ENCODE measurements around the gene POGK. TPM values are rescaled to one million over a fixed set of nuclear protein-coding genes. Genes with fewer than 3 reads are reported as not detected.

Gene POGK
- total RNA-seq, 5 donors from 2014 or later (not counting 1 experiment from before 2014, with no cell fraction given) = 26.2 to 45.9 (median 43.2) TPM

DNA sequence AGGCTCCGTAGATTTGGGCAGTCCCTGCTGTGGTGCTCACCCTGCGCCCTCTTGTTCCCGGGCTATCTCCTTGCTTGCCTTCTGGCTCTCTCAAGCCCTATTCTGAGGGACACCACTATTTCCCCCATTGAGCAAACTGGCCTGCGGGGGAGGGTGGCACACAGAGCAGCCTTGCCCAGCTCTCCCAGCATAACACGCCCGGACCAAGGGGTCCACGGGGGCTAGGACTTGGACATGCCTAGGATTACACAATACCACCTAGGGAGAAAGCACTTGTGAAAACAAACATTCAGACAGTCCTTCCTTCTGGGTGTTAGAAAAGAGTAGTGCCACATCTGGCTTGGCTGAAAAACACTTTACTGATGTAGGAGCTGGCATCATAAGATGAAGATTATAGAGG lies 29.4 kb downstream of the POGK start:
- WGBS (ENCODE audit: insufficient coverage) = 100% methylated on average over 1 of the region's 7 CpGs
- peaks cover 37% of the 10 kb centered on the region for H3K36me3 Mint-ChIP-seq
- ChIA-PET POLR2A (no interaction called here), CTCF (no interaction called here)
- DNase-seq (no peak), ATAC-seq (replicated peaks in 1 of 4) (no peak)
- H3K36me3 ChIP-seq (ENCODE audit: control insufficient read depth in 2 of 2, extremely low read depth in 1 of 2, insufficient read depth in 1 of 2, low read length in 1 of 2) = peaks cover 5 to 21% of the 10 kb centered on the region in 2 donors
- no peaks in the 10 kb centered on the region for H3K4me1 ChIP-seq (ENCODE audit: control insufficient read depth in 1 of 2, extremely low read depth in 1 of 2, insufficient read depth in 2 of 2, low read length in 2 of 2)
- no peak overlapping the region for H3K4me3 ChIP-seq (ENCODE audit: control insufficient read depth in 1 of 2, extremely low read depth in 1 of 2, low read length in 1 of 2)
- H3K27me3 ChIP-seq (replicated peaks in 1 of 2; ENCODE audit: control insufficient read depth in 2 of 2, extremely low read depth in 1 of 2, insufficient read depth in 2 of 2, low read length in 1 of 2) = no peaks in the 10 kb centered on the region
- H3K27ac Mint-ChIP-seq = peak overlapping the region in 1 of 2 donors; percentile 31
- no peak overlapping the region for H3K27ac ChIP-seq (ENCODE audit: low read length)
- H3K9me3 Mint-ChIP-seq = no peaks in the 10 kb centered on the region
- no peaks in the 10 kb centered on the region for H3K27me3 Mint-ChIP-seq
- H3K9me3 ChIP-seq = no peaks in the 10 kb centered on the region
- peaks cover 40 to 47% (median 41%) of the 10 kb centered on the region in 3 donors for H3K4me1 Mint-ChIP-seq
- no peak overlapping the region for H3K4me3 Mint-ChIP-seq

DNA sequence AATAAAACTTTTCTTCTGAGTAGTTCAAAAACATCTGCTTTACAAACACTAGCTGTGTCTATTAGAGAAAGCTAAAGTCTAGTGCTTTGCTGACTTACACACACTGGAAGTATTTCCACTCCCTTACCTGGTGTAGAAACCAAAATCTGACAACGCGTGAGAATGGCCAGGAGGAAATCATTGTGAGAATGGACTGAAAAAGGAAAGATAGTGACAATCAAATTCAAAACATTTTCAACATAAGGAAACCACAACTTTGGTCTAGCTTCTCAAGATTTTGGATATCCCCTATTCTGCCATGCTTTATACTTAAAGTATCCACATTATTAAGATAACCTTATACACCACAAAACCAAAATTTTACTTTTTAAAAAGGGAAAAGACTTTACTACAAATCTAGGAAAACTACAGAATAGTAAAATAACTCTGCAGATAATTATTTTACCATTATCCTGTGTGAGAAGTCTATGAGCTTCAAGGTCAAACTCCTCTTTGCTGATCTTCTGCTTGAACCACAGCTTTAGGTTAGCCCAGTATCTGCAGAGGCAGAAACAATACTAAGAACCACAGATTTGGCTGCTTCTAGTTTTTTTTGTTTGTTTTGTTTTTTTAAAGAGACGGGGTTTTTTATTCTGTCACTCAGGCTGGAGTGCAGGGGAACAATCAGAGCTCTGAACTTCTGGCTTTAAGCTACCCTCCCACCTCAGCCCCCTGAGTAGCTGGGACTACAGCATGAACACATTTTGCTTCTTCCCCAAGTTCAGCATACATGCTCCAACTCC lies 30.2 kb downstream of the POGK start:
- ATAC-seq (replicated peaks in 1 of 4) (no peak), DNase-seq (no peak)
- no peak overlapping the region for H3K27ac ChIP-seq (ENCODE audit: low read length)
- H3K36me3 ChIP-seq (ENCODE audit: control insufficient read depth in 2 of 2, extremely low read depth in 1 of 2, insufficient read depth in 1 of 2, low read length in 1 of 2) = peaks cover 5 to 13% of the 10 kb centered on the region in 2 donors
- ChIA-PET CTCF (interaction anchor here in 1 of 2 donors (0.6 kb wide), 1 partner anchor 930 kb away, joined by 3 read pairs; no protein-coding TSS in a partner anchor), POLR2A (no interaction called here)
- H3K9me3 ChIP-seq = no peaks in the 10 kb centered on the region
- H3K4me1 Mint-ChIP-seq = peaks cover 42 to 51% (median 46%) of the 10 kb centered on the region in 3 donors
- H3K27me3 ChIP-seq (replicated peaks in 1 of 2; ENCODE audit: control insufficient read depth in 2 of 2, extremely low read depth in 1 of 2, insufficient read depth in 2 of 2, low read length in 1 of 2) = no peaks in the 10 kb centered on the region
- H3K4me3 Mint-ChIP-seq = no peak overlapping the region
- peak overlapping the region; percentile 22 to 39 for H3K27ac Mint-ChIP-seq
- H3K4me1 ChIP-seq (ENCODE audit: control insufficient read depth in 1 of 2, extremely low read depth in 1 of 2, insufficient read depth in 2 of 2, low read length in 2 of 2) = peaks cover 1 to 8% of the 10 kb centered on the region in 2 experiments
- no peaks in the 10 kb centered on the region for H3K27me3 Mint-ChIP-seq
- H3K4me3 ChIP-seq (ENCODE audit: control insufficient read depth in 1 of 2, extremely low read depth in 1 of 2, low read length in 1 of 2) = no peak overlapping the region
- peaks cover 32% of the 10 kb centered on the region for H3K36me3 Mint-ChIP-seq
- WGBS (ENCODE audit: insufficient coverage) = no CpG with 5 or more reads among the region's 3 CpGs
- no peaks in the 10 kb centered on the region for H3K9me3 Mint-ChIP-seq

DNA sequence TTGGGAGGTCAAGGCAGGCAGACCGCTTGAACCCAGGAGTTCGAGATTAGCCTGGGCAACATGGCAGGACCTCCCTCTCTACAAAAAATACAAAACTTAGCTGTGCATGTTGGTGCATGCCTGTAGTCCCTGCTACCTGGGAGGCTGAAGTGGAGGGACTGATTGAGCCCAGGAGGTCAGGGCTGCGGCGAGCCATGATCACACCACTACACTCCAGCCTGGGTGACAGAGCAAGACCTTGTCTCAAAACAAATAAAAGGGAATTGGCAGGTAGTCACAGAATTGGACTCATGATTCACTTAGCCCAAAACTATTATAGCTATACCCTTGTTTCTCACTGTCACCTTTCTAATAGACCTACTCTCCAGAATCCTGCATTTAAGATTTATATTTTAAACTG lies 31.3 kb downstream of the POGK start:
- H3K9me3 ChIP-seq = no peaks in the 10 kb centered on the region
- Mint-ChIP-seq H3K9me3 (no peaks in the 10 kb centered on the region), H3K4me1 (peaks cover 52 to 60% (median 57%) of the 10 kb centered on the region in 3 donors), H3K4me3 (no peak overlapping the region), H3K36me3 (peaks cover 25% of the 10 kb centered on the region), H3K27ac (no peak overlapping the region), H3K27me3 (no peaks in the 10 kb centered on the region)
- POLR2A ChIA-PET = no interaction called here
- no peak overlapping the region for H3K27ac ChIP-seq (ENCODE audit: low read length)
- H3K4me1 ChIP-seq (ENCODE audit: control insufficient read depth in 1 of 2, extremely low read depth in 1 of 2, insufficient read depth in 2 of 2, low read length in 2 of 2) = peaks cover 9 to 15% of the 10 kb centered on the region in 2 experiments
- H3K27me3 ChIP-seq (replicated peaks in 1 of 2; ENCODE audit: control insufficient read depth in 2 of 2, extremely low read depth in 1 of 2, insufficient read depth in 2 of 2, low read length in 1 of 2) = no peaks in the 10 kb centered on the region
- DNase-seq = no peak
- WGBS (ENCODE audit: insufficient coverage) = 100% methylated on average over 2 of the region's 4 CpGs
- ATAC-seq (replicated peaks in 1 of 4) = no peak
- CTCF ChIA-PET = no interaction called here
- H3K36me3 ChIP-seq (ENCODE audit: control insufficient read depth in 2 of 2, extremely low read depth in 1 of 2, insufficient read depth in 1 of 2, low read length in 1 of 2) = peaks cover 5 to 13% of the 10 kb centered on the region in 2 donors
- no peak overlapping the region for H3K4me3 ChIP-seq (ENCODE audit: control insufficient read depth in 1 of 2, extremely low read depth in 1 of 2, low read length in 1 of 2)

DNA sequence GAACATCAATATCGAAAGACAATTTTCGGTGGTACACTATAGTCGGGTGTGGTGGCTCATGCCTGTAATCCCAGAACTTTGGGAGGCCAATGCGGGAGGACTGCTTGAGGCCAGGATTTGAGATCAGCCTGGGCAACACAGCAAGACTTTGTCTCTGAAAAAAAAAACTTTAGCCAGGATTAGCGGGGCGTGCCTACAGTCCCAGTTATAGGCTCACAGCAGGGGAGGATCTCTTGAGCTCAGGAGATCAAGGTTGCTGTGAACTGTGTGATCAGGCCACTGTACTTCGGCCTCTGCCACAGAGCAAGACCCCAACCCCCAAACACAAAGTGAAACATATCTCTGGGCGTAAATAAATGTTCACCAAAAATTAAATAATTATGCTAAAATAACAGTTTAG lies 35.2 kb downstream of the POGK start:
- POLR2A ChIA-PET = interaction anchor here in 1 of 2 donors (0.7 kb wide), 1 partner anchor 23 kb away, joined by 3 read pairs; no protein-coding TSS in a partner anchor
- Histone ChIP-seq H3K4me1 (ENCODE audit: control insufficient read depth in 1 of 2, extremely low read depth in 1 of 2, insufficient read depth in 2 of 2, low read length in 2 of 2) (peaks cover 13 to 16% of the 10 kb centered on the region in 2 experiments), H3K27ac (ENCODE audit: low read length) (no peak overlapping the region), H3K36me3 (ENCODE audit: control insufficient read depth in 2 of 2, extremely low read depth in 1 of 2, insufficient read depth in 1 of 2, low read length in 1 of 2) (no peaks in the 10 kb centered on the region), H3K27me3 (replicated peaks in 1 of 2; ENCODE audit: control insufficient read depth in 2 of 2, extremely low read depth in 1 of 2, insufficient read depth in 2 of 2, low read length in 1 of 2) (no peaks in the 10 kb centered on the region), H3K4me3 (ENCODE audit: control insufficient read depth in 1 of 2, extremely low read depth in 1 of 2, low read length in 1 of 2) (no peak overlapping the region), H3K9me3 (no peaks in the 10 kb centered on the region)
- H3K9me3 Mint-ChIP-seq = no peaks in the 10 kb centered on the region
- H3K27ac Mint-ChIP-seq = no peak overlapping the region
- no peak for DNase-seq
- WGBS (ENCODE audit: insufficient coverage) = 100% methylated on average over 2 of the region's 8 CpGs
- ATAC-seq (replicated peaks in 1 of 4) = no peak
- H3K4me1 Mint-ChIP-seq = peaks cover 54 to 66% (median 61%) of the 10 kb centered on the region in 3 donors
- peak overlapping the region in 2 of 3 donors; percentile 13 to 89 for H3K4me3 Mint-ChIP-seq
- no peaks in the 10 kb centered on the region for H3K27me3 Mint-ChIP-seq
- CTCF ChIA-PET = no interaction called here
- H3K36me3 Mint-ChIP-seq = peaks cover 3% of the 10 kb centered on the region

DNA sequence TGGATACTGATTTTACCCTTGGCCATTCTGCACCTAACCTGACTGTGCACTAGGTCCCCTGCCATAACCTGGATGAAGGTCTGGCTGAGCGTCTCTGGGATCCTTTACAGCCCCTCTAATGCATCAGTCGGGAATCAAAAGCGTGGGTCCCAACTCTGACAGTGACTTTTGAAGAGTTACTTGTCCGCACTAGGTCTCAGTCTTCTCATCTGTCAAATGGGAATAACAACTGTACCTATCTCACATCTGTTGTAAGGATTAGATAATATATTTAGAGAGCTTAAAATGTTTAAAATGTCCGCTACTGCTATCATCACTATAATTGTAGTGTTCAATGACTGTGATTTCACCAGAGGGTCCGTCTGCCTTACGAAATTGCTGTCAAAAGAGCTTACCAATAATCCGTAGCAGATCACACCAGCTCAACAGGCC lies 36.0 kb downstream of the POGK start:
- H3K4me1 Mint-ChIP-seq = peaks cover 46 to 57% (median 53%) of the 10 kb centered on the region in 3 donors
- ChIA-PET POLR2A (no interaction called here), CTCF (interaction anchor here in 1 of 2 donors (0.8 to 2.2 kb wide), 5 partner anchors 21 to 345 kb away, joined by 3 to 15 read pairs (median 7); partner anchors contain the start of genes POGK and POU2F1)
- no peaks in the 10 kb centered on the region for H3K36me3 ChIP-seq (ENCODE audit: control insufficient read depth in 2 of 2, extremely low read depth in 1 of 2, insufficient read depth in 1 of 2, low read length in 1 of 2)
- H3K4me1 ChIP-seq (ENCODE audit: control insufficient read depth in 1 of 2, extremely low read depth in 1 of 2, insufficient read depth in 2 of 2, low read length in 2 of 2) = peaks cover 13 to 16% of the 10 kb centered on the region in 2 experiments
- DNase-seq (no peak), ATAC-seq (replicated peaks in 1 of 4) (no peak)
- H3K9me3 ChIP-seq = no peaks in the 10 kb centered on the region
- peaks cover 3% of the 10 kb centered on the region for H3K36me3 Mint-ChIP-seq
- H3K27ac Mint-ChIP-seq = peak overlapping the region; percentile 25 to 81
- WGBS (ENCODE audit: insufficient coverage) = 27% methylated on average over 4 of the region's 8 CpGs
- peak overlapping the region; percentile 75 for H3K27ac ChIP-seq (ENCODE audit: low read length)
- H3K4me3 Mint-ChIP-seq = peak overlapping the region; percentile 89 to 98 (median 98)
- H3K27me3 Mint-ChIP-seq = no peaks in the 10 kb centered on the region
- no peaks in the 10 kb centered on the region for H3K27me3 ChIP-seq (replicated peaks in 1 of 2; ENCODE audit: control insufficient read depth in 2 of 2, extremely low read depth in 1 of 2, insufficient read depth in 2 of 2, low read length in 1 of 2)
- H3K4me3 ChIP-seq (ENCODE audit: control insufficient read depth in 1 of 2, extremely low read depth in 1 of 2, low read length in 1 of 2) = peak overlapping the region; percentile 71 to 75
- H3K9me3 Mint-ChIP-seq = no peaks in the 10 kb centered on the region

DNA sequence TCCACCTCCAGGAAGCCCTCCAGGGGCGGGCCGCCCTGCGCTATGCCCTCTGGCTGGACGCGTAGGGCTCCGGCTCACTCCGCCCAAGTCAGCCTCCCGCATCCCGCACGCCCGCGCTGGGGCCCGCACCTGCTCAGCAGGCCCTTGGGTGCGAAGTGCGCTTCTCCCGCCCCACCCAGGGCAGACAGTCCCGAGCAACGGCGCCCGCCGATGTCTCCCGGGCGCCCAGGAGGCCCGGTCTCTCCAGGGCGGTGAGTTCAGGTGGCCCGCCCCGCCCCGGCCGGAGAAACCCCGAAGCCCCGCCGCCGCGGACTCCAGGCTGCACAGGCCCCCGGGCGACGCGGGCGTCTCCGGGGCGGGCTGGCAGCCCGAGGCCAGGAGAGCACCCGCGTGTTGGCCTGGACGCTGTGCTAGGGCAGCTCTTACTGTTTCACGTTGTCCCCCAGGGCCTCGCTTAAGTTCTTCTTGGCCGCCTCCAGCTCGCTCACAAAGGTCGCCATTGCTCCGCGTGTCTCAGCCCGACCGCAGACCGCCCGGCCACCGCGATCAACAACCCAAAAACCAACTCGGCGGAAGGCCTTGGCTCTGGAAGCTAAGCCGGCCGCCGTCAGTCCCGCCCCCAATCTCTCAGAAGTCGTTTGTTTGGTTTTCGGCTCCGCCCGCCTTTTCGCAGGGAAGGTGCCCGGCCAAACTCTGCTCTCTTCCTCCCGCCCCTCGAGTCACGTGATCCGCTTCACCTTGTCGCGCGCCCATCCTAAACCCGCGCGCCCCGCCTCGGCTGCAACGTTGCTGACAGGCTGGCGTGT lies 36.7 kb downstream of the POGK start, which contains the start of gene TADA1:
TADA1 (minus strand) TSS at position 531 of the 806 bp plus-strand sequence; CDS start at position 500, 31 bp downstream.
- Mint-ChIP-seq H3K9me3 (no peaks in the 10 kb centered on the region), H3K4me1 (peaks cover 43 to 53% (median 50%) of the 10 kb centered on the region in 3 donors), H3K36me3 (peaks cover 3% of the 10 kb centered on the region), H3K4me3 (peak within 1 kb of the TSS; percentile 89 to 98 (median 98)), H3K27ac (peak within 1 kb of the TSS; percentile 98 to 99), H3K27me3 (no peaks in the 10 kb centered on the region)
- Histone ChIP-seq H3K36me3 (ENCODE audit: control insufficient read depth in 2 of 2, extremely low read depth in 1 of 2, insufficient read depth in 1 of 2, low read length in 1 of 2) (no peaks in the 10 kb centered on the region), H3K4me1 (ENCODE audit: control insufficient read depth in 1 of 2, extremely low read depth in 1 of 2, insufficient read depth in 2 of 2, low read length in 2 of 2) (peaks cover 13 to 16% of the 10 kb centered on the region in 2 experiments), H3K27me3 (replicated peaks in 1 of 2; ENCODE audit: control insufficient read depth in 2 of 2, extremely low read depth in 1 of 2, insufficient read depth in 2 of 2, low read length in 1 of 2) (no peaks in the 10 kb centered on the region), H3K4me3 (ENCODE audit: control insufficient read depth in 1 of 2, extremely low read depth in 1 of 2, low read length in 1 of 2) (peak within 1 kb of the TSS; percentile 71 to 75), H3K9me3 (no peaks in the 10 kb centered on the region), H3K27ac (ENCODE audit: low read length) (peak within 1 kb of the TSS; percentile 75)
- peak; percentile 93 to 100 (median 99) for DNase-seq
- WGBS (ENCODE audit: insufficient coverage) = under 1% methylated on average over 84 of the region's 84 CpGs
- ATAC-seq (replicated peaks in 1 of 4) = peak; percentile 91 to 94 (median 93)
- CTCF ChIA-PET = interaction anchor here (0.6 to 2.2 kb wide), 9 partner anchors 9 to 928 kb away, joined by 3 to 15 read pairs (median 4); partner anchors contain the start of genes CD247 (in 1 of the 2), POGK (in 1 of the 2) and POU2F1 (in 1 of the 2)
- POLR2A ChIA-PET = interaction anchor here in 1 of 2 donors (0.7 kb wide), 1 partner anchor 344 kb away, joined by 7 read pairs; the partner anchor contains the start of gene POU2F1

Data from T-cell (primary cell).